WTC11 (cell line): ENCODE results near the gene AQP5.

Experiments
- CREB1 ChIP-seq: sonication (generic); formaldehyde crosslinking; IDR thresholded peaks from 2 replicates; pipeline ENCODE4 v1.8.0; 2023; ENCODE audit warnings: mild to moderate bottlenecking, missing genetic modification reagents
- RELA ChIP-seq: sonication (generic); formaldehyde crosslinking; IDR thresholded peaks from 2 replicates; pipeline ENCODE4 v1.8.1; 2022; ENCODE audit warnings: missing genetic modification reagents, mild to moderate bottlenecking, borderline replicate concordance
- TCF7 ChIP-seq: sonication (generic); formaldehyde crosslinking; IDR thresholded peaks from 2 replicates; pipeline ENCODE4 v1.8.0; 2022; ENCODE audit warnings: mild to moderate bottlenecking, low read depth, missing genetic modification reagents, moderate library complexity
- TEAD1 ChIP-seq: sonication (generic); formaldehyde crosslinking; IDR thresholded peaks from 2 replicates; pipeline ENCODE4 v1.8.0; 2022; ENCODE audit warnings: mild to moderate bottlenecking, missing genetic modification reagents
- ZNF138 ChIP-seq: sonication (generic); formaldehyde crosslinking; conservative IDR thresholded peaks from 2 replicates; pipeline ENCODE4 v1.8.1; 2022; ENCODE audit warnings: mild to moderate bottlenecking, moderate library complexity, missing genetic modification reagents
- ZNF423 ChIP-seq: fragments of 250-450 bp; sonication (Bioruptor Pico); IDR thresholded peaks from 2 replicates; pipeline ENCODE4 v2.1.2; 2022; ENCODE audit warnings: mild to moderate bottlenecking, moderate library complexity
- ZNF671 ChIP-seq: fragments of 250-450 bp; sonication (Bioruptor Pico); IDR thresholded peaks from 2 replicates; pipeline ENCODE4 v1.8.0; 2021; ENCODE audit warnings: mild to moderate bottlenecking
- TF ChIP-seq, protein P1 (sequence below): fragments of 200-600 bp; IDR thresholded peaks from 2 replicates; pipeline ENCODE4 v1.8.0; 2022; ENCODE audit warnings: antibody characterized with exemption
- TF ChIP-seq, protein P2 (sequence below): sonication (generic); formaldehyde crosslinking; IDR thresholded peaks from 2 replicates; pipeline ENCODE4 v1.8.1; 2023; ENCODE audit warnings: mild to moderate bottlenecking, missing genetic modification reagents, moderate library complexity
- TF ChIP-seq, protein P3 (sequence below): sonication (generic); formaldehyde crosslinking; conservative IDR thresholded peaks from 2 replicates; pipeline ENCODE4 v1.8.1; 2023; ENCODE audit warnings: mild to moderate bottlenecking, low read depth, missing genetic modification reagents, moderate library complexity
- TF ChIP-seq, protein P4 (sequence below): sonication (generic); formaldehyde crosslinking; IDR thresholded peaks from 2 replicates; pipeline ENCODE4 v1.8.1; 2022; ENCODE audit warnings: missing genetic modification reagents, borderline replicate concordance

DNA sequence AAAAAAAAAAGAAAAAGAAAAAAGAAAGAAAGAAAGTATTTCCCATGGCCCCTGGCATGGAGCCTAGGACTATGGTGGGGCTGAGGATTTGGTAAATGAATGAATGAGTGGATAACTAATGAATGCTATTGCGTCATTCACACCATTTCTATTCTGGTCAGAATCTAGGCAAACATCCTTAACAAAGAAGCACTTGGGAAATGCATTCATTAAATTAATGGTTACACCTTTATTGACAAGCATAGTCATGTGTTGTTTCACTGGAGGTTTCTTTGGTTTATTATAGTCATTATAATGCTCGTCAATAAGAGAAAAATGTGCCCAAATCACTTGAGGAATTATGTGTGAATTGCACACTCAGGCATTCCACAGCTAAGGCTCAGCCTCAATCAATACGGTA lies 24.7 kb upstream of the AQP5 start:
- TF ChIP-seq, protein P1, sequence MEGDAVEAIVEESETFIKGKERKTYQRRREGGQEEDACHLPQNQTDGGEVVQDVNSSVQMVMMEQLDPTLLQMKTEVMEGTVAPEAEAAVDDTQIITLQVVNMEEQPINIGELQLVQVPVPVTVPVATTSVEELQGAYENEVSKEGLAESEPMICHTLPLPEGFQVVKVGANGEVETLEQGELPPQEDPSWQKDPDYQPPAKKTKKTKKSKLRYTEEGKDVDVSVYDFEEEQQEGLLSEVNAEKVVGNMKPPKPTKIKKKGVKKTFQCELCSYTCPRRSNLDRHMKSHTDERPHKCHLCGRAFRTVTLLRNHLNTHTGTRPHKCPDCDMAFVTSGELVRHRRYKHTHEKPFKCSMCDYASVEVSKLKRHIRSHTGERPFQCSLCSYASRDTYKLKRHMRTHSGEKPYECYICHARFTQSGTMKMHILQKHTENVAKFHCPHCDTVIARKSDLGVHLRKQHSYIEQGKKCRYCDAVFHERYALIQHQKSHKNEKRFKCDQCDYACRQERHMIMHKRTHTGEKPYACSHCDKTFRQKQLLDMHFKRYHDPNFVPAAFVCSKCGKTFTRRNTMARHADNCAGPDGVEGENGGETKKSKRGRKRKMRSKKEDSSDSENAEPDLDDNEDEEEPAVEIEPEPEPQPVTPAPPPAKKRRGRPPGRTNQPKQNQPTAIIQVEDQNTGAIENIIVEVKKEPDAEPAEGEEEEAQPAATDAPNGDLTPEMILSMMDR: no peak
- TF ChIP-seq, protein P2, sequence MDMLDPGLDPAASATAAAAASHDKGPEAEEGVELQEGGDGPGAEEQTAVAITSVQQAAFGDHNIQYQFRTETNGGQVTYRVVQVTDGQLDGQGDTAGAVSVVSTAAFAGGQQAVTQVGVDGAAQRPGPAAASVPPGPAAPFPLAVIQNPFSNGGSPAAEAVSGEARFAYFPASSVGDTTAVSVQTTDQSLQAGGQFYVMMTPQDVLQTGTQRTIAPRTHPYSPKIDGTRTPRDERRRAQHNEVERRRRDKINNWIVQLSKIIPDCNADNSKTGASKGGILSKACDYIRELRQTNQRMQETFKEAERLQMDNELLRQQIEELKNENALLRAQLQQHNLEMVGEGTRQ (CRISPR knock-in tag): no peak
- TF ChIP-seq RELA (CRISPR knock-in tag): no peak
- TF ChIP-seq ZNF671 (CRISPR knock-in tag): no peak
- no peak for TF ChIP-seq ZNF423 (CRISPR knock-in tag)
- no peak for TF ChIP-seq ZNF138 (CRISPR knock-in tag)
- no peak for TF ChIP-seq CREB1 (CRISPR knock-in tag)
- no peak for TF ChIP-seq TCF7 (CRISPR knock-in tag)
- TF ChIP-seq, protein P3, sequence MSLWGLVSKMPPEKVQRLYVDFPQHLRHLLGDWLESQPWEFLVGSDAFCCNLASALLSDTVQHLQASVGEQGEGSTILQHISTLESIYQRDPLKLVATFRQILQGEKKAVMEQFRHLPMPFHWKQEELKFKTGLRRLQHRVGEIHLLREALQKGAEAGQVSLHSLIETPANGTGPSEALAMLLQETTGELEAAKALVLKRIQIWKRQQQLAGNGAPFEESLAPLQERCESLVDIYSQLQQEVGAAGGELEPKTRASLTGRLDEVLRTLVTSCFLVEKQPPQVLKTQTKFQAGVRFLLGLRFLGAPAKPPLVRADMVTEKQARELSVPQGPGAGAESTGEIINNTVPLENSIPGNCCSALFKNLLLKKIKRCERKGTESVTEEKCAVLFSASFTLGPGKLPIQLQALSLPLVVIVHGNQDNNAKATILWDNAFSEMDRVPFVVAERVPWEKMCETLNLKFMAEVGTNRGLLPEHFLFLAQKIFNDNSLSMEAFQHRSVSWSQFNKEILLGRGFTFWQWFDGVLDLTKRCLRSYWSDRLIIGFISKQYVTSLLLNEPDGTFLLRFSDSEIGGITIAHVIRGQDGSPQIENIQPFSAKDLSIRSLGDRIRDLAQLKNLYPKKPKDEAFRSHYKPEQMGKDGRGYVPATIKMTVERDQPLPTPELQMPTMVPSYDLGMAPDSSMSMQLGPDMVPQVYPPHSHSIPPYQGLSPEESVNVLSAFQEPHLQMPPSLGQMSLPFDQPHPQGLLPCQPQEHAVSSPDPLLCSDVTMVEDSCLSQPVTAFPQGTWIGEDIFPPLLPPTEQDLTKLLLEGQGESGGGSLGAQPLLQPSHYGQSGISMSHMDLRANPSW (CRISPR knock-in tag): no peak
- TF ChIP-seq, protein P4, sequence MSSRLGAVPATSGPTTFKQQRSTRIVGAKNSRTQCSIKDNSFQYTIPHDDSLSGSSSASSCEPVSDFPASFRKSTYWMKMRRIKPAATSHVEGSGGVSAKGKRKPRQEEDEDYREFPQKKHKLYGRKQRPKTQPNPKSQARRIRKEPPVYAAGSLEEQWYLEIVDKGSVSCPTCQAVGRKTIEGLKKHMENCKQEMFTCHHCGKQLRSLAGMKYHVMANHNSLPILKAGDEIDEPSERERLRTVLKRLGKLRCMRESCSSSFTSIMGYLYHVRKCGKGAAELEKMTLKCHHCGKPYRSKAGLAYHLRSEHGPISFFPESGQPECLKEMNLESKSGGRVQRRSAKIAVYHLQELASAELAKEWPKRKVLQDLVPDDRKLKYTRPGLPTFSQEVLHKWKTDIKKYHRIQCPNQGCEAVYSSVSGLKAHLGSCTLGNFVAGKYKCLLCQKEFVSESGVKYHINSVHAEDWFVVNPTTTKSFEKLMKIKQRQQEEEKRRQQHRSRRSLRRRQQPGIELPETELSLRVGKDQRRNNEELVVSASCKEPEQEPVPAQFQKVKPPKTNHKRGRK: no peak
- TF ChIP-seq TEAD1 (CRISPR knock-in tag): no peak
